Eye (tissue), 1 donor: ENCODE data around the gene ZMIZ1.

Source experiments
- DNase-seq: peaks from one replicate; pipeline ENCODE4 v3.0.0-alpha.2; 2015

Gene ZMIZ1

GRCh38 chr10:79349072-79349491, 280.3 kb downstream of the ZMIZ1 start:
- DNase-seq: no peak

GRCh38 chr10:79349766-79350406, 281.1 kb downstream of the ZMIZ1 start:
- DNase-seq: no peak

- no peak for DNase-seq
These were observed 281.8 kb downstream of the ZMIZ1 start for GRCh38 chr10:79350407-79351154.

- DNase-seq: no peak
These were observed 282.6 kb downstream of the ZMIZ1 start for GRCh38 chr10:79351332-79351731.

GRCh38 chr10:79352035-79352877, 283.5 kb downstream of the ZMIZ1 start:
- DNase-seq: no peak

GRCh38 chr10:79353000-79353406, 284.2 kb downstream of the ZMIZ1 start:
- no peak for DNase-seq

- no peak for DNase-seq
These were observed 285.0 kb downstream of the ZMIZ1 start for GRCh38 chr10:79353726-79354125.

- no peak for DNase-seq
These were observed 285.4 kb downstream of the ZMIZ1 start for GRCh38 chr10:79354141-79354540.

GRCh38 chr10:79354615-79355014, 285.8 kb downstream of the ZMIZ1 start:
- DNase-seq: no peak

GRCh38 chr10:79355420-79356017, 286.8 kb downstream of the ZMIZ1 start:
- no peak for DNase-seq

GRCh38 chr10:79356104-79356503, 287.3 kb downstream of the ZMIZ1 start:
- no peak for DNase-seq

GRCh38 chr10:79357180-79357579, 288.4 kb downstream of the ZMIZ1 start:
- DNase-seq: no peak

- no peak for DNase-seq
These were observed 290.0 kb downstream of the ZMIZ1 start for GRCh38 chr10:79358811-79359210.

- DNase-seq: no peak
These were observed 291.2 kb downstream of the ZMIZ1 start for GRCh38 chr10:79359816-79360498.

GRCh38 chr10:79360499-79361342, 292.0 kb downstream of the ZMIZ1 start:
- DNase-seq: no peak

- no peak for DNase-seq
These were observed 293.1 kb downstream of the ZMIZ1 start for GRCh38 chr10:79361726-79362397.
